Measurements from ENCODE around the gene CDCP1.
A peak's percentile ranks its signal among the peaks of the same experiment; 100 is the strongest.
"Not testable (repeated sequence)": the region's sequence is repeated elsewhere in the genome, so short reads cannot be mapped to it uniquely, and the experiment has no call there.

The CDCP1 gene

DNA sequence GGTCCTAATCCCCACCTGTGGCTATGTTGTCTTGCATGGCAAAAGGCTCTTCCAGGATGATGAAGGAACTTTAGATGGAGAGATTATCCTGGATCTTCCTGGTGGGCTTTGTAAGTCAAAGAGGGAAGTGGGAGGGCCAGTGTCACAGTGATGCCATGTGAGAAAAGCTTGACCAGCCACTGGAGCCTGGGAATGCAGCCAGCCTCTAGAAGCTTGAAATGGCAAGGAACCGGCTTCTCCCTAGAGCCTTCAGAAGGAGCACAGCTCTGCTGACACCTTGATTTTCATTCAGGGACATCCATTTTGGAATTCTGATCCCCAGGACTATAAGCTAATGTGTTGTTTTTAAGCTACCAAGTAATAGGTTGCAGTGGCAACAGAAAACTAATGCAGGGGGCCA is 61.8 kb downstream of the CDCP1 start:
- DNase-seq (ENCODE audit: low read depth), result no peak

DNA sequence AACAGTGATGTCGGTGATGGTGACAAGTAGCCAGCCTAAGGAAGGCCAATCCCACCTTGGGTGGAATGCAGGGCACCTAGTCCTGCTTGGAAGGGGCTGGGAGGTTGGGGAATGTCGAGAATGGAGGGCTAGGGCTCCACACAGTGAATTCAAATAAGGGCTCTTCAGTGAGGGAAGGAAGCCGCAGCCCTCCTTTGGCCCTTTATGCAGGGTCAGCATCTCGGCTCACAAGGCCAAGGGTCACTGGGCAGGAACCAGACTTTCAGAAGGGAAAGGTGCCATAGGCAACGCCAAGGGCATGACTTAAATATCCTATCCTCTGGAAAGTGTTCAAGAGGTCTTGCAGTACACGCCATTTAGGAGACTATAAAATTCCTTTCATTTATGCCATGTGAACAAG is 63.2 kb downstream of the CDCP1 start:
- DNase-seq (ENCODE audit: low read depth), result no peak

DNA sequence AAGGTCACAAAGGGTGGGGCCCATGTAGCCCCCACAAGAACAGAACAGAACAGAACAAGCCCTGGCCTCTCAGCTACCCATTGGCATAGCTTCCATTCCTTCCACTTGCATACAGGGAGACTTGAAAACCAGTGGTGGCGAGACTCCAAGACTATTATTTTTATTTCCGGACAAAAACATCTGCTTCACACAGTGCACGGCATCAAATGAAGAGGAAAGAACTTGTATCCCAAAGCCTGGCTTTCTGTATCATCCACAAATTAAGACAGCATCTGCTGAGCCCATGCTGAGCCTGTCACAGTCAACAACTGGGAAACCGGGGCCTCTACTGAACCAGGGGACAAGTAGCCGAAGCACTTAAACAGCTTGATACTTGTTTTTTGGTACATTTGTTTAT is 64.0 kb downstream of the CDCP1 start:
- no peak for DNase-seq (ENCODE audit: low read depth)

DNA sequence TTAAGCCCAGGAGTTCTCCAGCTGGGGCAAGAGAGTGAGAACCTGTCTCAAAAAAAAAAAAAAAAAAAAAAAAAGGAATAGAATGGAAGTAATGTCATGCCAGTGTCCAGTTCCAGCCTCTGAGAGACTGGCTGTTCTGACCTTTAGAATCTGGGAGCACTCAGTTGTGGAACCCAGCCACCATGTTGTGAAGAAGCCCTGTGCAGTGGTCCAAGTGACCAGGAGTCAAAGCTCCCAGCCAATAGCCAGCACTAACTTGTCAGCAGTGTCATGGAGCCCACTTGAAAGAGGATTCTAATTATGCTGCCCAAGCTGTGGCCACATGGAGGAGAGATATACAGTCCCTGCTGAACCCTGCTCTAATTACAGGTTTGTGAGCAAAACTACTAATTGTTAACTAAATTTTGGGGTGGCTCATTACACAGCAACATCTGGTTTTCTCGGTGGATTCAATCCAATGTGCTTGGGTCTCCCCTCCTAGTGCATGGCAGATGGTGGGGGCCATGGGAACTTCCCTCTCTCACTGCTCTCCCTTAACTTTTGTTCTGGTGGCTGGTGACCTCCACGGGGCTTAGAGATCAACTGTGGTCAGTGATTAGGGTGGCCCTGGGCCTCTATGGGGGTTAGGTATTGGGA is 64.6 kb downstream of the CDCP1 start:
- DNase-seq (ENCODE audit: low read depth), result no peak

DNA sequence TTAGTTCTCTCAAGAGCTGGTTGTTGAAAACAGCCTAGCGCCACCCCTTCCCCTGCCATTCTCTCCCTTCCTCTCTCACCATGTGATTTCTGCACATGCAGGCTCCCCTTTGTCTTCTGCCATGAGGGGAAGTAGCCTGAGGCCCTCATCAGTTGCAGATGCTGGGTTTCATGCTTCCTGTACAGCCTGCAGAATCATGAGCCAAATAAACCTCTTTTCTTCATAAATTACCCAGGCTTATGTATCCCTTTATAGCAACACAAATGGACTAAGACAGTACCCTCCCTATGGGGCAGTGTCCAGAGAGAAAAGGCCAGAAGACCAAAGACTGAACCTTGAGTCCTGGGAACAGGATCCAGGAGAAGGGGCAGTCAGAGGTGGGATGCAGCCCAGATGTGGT is 65.4 kb downstream of the CDCP1 start:
- no peak for DNase-seq (ENCODE audit: low read depth)

DNA sequence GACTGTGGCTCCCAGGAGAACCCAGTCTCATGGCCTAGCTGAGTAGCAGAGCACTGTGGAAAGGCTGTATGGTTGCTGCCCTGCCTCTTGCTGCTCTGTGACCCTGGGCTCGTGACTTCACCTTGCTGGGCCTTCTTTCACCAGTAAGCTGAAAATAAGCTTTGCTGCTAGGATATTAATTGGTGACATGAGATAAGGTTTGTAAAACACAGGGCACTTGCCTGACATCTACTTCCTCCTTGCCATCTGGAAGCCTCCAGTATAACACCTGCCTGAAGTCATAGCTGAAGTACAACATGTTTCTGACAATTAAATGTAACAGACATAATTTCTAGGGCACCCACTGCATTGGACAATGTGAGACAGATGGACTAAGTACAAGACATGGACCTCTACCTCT is 66.5 kb downstream of the CDCP1 start:
- no peak for DNase-seq (ENCODE audit: low read depth)

DNA sequence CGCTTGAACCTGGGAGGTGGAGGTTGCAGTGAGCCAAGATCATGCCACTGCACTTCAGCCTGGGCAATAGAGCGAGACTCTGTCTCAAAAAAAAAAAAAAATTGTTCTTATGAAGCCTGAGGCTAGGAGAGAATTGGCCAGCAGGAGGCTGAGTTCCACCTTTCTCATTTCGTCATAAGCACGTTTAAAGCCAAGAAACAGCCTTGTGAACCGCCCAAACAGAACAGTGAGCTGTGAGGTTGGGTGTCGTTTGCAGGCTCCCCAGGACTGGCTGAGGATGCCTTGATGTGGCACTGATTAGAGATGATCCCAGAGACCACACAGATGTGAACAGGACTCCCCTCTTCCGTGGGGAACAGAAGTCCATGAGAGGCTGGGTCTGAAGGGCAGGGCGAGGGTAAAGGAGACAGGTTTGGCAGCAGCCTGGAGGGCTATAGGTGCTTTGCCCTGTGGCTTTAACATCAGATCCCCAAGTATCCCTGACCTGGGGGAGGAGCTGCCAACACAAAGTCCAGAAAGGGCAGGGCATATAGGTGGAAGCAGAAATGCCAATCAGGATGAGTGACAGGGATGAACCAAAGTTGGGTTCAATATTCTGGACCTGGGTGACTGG is 67.2 kb downstream of the CDCP1 start:
- no peak for DNase-seq (ENCODE audit: low read depth)

DNA sequence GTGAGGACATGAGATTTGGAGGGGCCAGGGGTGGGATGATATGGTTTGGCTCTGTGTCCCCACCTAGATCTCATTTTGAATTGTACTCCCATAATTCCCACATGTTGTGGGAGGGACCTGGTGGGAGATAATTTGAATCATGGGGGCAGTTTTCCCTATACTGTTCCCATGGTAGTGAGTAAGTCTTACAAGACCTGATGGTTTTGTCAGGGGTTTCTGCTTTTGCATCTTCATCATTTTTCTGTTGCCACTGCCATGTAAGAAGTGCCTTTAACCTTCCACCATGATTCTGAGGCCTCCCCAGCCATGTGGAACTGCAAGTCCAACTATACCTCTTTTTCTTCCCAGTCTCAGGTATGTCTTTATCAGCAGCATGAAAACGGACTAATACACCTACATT is 67.9 kb downstream of the CDCP1 start:
- not testable (repeated sequence) for DNase-seq (ENCODE audit: low read depth)

DNA sequence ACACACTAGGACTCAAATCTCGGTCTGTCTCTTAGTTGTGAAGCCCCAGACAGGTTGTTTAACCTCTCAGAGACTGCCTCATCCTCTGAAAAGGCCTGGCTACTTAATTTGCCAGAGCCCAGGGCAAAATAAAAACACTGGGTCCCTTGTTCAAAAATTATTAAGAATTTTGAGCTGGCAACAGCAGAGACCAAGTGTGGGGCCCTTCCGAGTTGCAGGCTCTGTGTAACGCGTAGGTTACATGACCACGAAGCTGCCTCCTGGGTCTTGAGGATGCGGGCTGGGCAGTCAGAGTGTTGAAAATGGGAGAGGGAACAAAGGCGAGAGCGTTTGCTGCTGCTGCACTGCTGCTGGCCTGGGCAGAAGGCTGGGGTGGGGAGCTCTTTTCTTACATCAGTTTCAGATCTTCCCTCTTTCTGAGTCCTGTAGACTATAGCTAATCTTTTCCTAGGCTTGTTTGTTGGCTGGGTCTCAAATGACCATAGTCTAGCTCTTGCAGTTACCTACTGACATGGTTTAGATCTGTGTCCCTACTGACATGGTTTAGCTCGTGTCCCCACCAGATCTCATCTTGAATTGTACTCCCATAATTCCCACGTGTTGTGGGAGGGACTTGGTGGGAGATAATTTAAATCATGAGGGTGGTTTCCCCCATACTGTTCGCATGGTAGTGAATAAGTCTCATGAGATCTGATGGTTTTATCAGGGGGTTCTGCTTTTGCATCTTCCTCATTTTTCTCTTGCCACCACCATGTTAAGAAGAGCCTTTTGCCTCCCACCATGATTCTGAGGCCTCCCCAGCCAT is 70.2 kb downstream of the CDCP1 start:
- no peak for DNase-seq (ENCODE audit: low read depth)

DNA sequence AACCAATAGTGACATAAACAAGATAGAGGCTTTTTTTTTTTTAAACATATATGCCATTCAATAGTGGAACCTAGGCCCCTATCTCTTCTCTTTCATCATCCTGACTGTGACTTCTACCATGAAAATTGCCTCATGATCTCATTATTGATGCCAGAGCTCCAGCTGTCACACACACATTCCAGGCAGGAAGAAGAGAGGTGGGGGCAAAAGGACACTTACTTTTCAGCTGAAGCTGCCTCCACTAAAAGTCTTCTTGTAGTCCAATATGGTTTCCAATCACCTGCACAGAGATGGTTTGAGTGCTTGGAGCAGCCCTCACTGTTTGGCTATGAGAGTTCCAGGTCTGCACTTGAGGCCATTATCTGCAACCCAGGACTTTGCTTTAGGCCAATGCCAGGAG is 75.1 kb downstream of the CDCP1 start:
- no peak for DNase-seq (ENCODE audit: low read depth)

DNA sequence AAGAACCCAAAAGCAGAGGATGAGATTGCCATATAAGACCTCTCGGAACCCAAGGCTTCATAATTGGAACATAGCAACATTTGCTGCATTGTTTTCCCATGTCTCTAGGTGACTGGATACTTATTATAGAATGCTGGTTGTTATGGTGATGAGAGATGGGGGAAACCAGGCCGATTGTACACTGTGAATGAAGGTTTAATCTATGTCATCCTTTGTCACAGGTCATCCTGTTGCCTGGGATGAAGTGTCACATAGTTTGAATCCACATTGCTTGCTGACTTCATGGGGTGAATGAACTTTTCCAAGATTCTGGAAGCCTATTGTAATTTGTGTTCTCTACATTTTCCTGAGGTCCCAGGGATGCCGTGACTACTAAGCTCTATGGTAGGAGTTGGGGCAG is 78.2 kb downstream of the CDCP1 start:
- no peak for DNase-seq (ENCODE audit: low read depth)

DNA sequence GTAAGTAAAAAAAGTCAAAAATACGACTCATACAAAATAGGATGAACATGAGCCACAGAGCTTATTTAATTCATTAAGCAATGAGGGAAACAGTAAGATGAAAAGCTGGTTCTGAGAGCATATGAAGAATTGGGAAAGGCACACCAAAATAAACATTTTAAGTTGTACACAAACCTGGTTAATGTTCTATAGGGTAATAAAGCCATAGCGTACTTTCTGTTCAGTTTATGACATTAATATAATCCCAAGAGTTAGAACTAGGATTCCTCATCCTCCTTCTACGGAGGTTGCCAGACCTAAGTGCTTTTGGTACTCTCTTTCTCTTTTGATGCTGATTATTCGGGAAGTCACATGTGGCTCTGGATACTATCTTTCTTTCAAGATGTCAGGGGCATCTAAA is 78.7 kb downstream of the CDCP1 start:
- DNase-seq (ENCODE audit: low read depth), result no peak

DNA sequence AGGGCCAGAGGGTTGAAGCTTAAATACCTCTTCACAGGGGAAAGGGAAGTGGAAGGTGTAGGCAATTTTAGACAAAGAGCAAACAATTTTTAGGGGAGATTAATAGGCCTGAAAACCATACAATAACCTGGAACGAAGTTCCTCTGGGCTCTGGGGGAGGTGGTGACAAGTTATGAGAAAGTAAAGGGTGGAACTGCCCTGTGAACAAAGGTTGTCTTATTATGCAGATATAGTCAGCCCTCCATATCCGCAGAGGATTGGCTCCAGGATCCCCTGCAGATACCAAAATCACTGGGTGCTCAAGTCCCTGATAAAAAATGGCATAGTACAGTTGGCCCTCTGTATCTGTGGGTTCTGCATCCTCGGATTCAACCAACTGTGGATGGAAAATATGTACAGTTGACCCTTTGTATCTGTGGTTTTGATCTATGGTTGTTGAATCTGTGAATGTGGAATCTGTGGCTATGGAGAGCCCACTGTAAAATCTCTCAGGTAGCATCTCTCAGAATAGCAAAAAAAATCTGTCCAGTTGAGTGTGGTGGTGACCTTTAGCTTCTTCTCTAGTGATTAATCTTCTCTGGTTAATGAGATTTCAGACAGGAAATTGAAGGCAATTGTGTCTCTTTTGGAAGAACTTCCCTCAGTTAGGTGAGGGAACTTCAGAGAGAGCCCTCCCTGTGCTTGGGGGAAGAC is 79.9 kb downstream of the CDCP1 start:
- DNase-seq (ENCODE audit: low read depth), result no peak

DNA sequence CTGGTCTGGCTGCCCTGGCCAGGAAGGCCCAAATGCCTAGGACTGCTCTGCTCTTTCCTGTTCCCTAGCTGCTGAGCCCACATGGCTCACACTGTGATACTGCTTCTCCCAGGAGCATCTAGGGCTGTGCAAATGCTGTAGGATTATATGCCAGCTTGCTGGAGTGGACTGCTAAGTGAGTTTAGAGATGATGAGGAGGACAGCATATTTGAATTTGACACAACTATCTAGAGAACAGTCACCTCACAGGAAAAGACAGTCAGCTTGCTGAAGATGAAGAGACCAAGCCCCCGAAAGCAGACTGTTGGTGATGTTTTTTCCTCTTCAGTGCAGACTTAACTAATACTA is 80.8 kb downstream of the CDCP1 start:
- no peak for DNase-seq (ENCODE audit: low read depth)

DNA sequence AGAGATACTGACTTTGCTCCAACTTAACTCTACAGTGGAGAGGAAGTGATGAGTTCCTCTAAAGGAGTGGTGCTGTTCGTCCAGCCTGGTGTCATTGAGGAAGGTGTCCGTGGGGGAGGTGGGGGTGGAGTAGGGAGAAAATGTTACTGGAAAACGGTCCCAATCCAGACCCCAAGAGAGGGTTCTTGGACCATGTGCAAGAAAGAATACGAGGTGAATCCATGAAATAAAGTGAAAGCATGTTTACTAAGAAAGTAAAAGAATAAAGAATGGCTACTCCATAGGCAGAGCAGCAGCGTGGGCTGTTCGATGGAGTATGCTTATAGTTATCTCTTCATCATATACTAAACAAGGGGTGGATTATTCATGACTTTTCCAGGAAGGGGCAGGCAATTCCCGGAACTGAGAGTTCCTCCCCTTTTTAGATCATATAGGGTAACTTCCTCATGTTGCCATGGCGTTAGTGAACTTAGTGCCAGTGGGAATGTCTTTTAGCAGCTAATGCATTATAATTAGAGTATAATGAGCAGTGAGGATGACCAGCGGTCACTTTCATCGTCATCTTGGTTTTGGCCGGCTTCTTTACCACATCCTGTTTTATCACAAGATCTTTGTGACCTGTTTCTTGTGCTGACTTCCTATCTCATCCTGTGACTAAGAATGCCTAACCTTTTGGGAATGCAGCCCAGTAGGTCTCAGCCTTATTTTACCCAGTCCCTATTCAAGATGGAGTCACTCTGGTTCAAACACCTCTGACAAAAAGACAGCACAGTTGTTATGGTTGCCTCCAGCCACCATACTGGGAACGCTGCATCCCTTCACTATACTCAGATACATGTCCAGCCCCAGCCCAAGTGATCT is 81.4 kb downstream of the CDCP1 start:
- peak; percentile 15 for DNase-seq (ENCODE audit: low read depth)

DNA sequence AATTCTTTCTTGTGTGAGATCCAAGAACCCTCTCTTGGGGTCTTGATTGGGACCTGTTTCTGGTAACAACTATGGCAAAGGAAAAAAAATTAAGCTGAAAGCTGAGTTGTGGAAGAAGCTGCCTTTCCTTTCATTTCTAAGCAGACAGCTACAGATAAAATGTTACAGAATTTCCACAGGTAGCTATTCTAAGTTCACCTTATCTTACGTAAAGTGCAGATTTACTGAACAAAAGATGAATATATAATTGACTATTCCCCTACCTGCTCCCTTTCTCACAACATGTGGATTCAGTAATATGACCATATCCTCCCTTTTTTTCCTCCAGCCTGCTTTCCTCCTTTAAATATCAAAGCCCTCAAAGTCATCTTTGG is 83.5 kb downstream of the CDCP1 start:
- no peak for DNase-seq (ENCODE audit: low read depth)

DNA sequence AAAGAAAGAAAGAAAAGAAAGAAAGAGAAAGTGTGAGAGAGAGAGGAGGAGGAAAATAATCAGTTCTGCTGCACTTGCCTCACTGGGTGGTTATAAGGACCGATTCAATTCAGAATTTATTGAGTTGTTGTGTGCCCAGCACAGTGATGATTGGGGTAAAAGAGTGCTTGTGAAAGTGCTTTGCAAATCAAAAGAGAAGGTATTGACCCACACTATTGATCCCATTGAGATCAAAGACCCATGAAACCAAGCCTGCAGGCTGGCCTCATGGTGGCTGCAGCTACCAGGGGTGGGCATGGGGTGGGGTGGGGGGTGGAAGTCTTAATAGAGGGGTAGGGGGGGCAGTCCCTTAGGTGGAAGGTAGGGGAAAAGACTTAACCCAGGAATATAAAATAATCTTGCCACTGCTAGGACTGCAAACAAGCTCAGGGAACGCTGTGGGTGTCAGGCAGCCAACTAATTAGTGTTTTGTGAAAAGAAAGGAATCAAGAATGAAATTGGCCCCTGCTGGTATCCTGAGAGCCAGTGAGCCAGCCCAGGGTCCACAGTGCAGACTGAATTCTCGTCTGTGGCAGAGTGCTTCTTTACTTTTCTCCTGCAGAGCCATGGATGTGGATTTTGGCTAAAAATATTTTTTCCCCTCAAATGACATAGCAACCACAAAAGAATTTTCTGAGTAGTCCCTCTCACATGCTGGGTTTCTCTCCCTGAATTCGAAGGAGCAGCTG is 85.8 kb downstream of the CDCP1 start:
- no peak for DNase-seq (ENCODE audit: low read depth)

DNA sequence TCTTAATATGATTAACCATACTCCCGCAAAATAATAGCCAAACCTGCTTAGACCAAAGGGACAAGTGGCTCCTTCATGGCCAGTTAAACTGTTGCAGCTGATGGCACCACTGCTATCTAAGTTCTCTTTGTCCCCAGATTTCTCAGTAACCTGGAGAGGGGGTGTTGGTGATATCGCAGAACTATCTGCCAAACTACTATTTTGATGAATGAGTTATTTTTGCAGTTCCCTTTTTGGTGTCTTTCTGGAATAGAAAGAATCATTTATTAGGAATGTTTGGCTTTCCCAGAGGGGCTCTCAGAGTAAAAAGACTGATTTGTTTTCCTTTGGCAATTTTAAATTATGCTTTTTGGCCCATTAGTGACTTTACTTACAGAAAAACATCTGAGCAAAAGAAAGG is 87.0 kb downstream of the CDCP1 start:
- DNase-seq (ENCODE audit: low read depth), result no peak

DNA sequence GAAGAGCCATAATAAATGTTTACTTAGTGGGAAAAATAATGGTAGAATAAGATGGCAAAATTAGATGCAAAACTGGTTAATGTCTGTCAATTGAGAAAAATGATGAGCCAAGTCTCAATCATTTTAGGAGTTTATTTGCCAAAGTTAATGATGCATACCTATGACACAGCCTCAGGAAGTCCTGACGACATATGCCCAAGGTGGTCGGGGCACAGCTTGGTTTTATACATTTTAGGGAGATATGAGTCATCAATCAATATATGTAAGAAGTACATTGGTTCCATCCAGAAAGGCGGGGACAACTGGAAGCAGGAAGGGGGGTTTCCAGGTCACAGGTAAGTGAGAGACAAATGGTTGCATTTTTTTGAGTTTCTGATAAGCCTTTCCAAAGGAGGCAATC is 88.6 kb downstream of the CDCP1 start:
- no peak for DNase-seq (ENCODE audit: low read depth)

DNA sequence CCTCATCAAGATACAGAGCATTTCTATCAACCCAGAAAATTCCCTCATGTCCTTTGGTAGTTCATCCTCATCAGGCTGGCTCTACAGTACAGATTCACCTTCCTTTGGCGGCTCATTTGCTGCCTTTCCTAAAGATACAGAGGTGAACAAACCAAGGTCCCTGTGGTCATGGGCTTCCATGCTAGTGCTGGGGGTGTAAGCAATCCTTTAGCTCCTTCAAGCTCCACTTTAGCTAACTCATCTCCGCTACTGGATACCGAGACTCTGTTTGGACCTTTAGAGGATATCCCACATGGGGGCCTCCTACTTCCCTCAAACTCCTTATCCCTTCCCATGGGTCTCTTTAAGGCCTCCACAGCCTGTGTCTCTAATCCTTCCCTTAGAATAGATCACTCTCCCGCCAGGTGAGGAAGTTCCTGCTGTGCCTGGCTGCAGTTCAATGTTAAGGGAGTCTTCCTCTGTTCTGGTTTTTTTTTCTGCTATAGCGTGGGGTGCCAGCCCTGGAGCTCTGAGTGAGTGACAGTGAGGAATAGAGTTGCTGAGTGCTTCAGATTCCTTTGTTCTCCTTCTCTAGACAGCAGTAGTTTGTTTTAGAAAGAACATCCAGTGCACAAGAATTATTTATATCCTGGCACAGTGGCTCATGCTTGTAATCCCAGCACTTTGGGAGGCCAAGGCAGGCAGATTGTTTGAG is 89.4 kb downstream of the CDCP1 start:
- DNase-seq (ENCODE audit: low read depth), result no peak
